ENCODE measurements around the gene HELZ.

Gene HELZ

GRCh38 chr17:67066717-67067116 is 178.3 kb downstream of the HELZ start:
- H3K27ac ChIP-seq (ENCODE audit: extremely low read depth, low read depth, low read length) = no peak overlapping the region
- peaks cover 0 to 2% of the 10 kb centered on the region in 2 experiments; a peak in 1 of 3 replicates for H3K36me3 ChIP-seq (ENCODE audit: control insufficient read depth in 2 of 2, insufficient read depth in 1 of 2, low read length in 2 of 2)
- CTCF ChIA-PET = interaction anchor here (1.0 to 1.9 kb wide), 3 partner anchors 15 to 264 kb away, joined by 3 to 9 read pairs (median 4); no protein-coding TSS in a partner anchor
- no peaks in the 10 kb centered on the region for H3K9me3 ChIP-seq (ENCODE audit: control insufficient read depth, insufficient read depth, low read depth, low read length)
- H3K4me3 ChIP-seq (ENCODE audit: low read depth, low read length) = no peak overlapping the region
- no peaks in the 10 kb centered on the region for H3K4me1 ChIP-seq (ENCODE audit: control insufficient read depth, insufficient read depth, low read length)
- TF ChIP-seq, protein P1, sequence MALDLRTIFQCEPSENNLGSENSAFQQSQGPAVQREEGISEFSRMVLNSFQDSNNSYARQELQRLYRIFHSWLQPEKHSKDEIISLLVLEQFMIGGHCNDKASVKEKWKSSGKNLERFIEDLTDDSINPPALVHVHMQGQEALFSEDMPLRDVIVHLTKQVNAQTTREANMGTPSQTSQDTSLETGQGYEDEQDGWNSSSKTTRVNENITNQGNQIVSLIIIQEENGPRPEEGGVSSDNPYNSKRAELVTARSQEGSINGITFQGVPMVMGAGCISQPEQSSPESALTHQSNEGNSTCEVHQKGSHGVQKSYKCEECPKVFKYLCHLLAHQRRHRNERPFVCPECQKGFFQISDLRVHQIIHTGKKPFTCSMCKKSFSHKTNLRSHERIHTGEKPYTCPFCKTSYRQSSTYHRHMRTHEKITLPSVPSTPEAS (tag by site-specific recombination; IDR thresholded peaks at IDR 0.05) = no peak
- TF ChIP-seq, protein P2, sequence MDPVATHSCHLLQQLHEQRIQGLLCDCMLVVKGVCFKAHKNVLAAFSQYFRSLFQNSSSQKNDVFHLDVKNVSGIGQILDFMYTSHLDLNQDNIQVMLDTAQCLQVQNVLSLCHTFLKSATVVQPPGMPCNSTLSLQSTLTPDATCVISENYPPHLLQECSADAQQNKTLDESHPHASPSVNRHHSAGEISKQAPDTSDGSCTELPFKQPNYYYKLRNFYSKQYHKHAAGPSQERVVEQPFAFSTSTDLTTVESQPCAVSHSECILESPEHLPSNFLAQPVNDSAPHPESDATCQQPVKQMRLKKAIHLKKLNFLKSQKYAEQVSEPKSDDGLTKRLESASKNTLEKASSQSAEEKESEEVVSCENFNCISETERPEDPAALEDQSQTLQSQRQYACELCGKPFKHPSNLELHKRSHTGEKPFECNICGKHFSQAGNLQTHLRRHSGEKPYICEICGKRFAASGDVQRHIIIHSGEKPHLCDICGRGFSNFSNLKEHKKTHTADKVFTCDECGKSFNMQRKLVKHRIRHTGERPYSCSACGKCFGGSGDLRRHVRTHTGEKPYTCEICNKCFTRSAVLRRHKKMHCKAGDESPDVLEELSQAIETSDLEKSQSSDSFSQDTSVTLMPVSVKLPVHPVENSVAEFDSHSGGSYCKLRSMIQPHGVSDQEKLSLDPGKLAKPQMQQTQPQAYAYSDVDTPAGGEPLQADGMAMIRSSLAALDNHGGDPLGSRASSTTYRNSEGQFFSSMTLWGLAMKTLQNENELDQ (tag by site-specific recombination; IDR thresholded peaks at IDR 0.05; ENCODE audit: low read depth) = no peak
- no peak for TF ChIP-seq ZNF76 (tag by site-specific recombination; IDR thresholded peaks at IDR 0.05; ENCODE audit: borderline replicate concordance, low read depth)
- TF ChIP-seq HOXD13 (CRISPR knock-in tag; IDR thresholded peaks at IDR 0.05; ENCODE audit: borderline replicate concordance) = no peak
- TF ChIP-seq, protein P3, sequence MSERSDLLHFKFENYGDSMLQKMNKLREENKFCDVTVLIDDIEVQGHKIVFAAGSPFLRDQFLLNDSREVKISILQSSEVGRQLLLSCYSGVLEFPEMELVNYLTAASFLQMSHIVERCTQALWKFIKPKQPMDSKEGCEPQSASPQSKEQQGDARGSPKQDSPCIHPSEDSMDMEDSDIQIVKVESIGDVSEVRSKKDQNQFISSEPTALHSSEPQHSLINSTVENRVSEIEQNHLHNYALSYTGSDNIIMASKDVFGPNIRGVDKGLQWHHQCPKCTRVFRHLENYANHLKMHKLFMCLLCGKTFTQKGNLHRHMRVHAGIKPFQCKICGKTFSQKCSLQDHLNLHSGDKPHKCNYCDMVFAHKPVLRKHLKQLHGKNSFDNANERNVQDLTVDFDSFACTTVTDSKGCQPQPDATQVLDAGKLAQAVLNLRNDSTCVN (tag by site-specific recombination; optimal IDR thresholded peaks at IDR 0.05) = no peak
- no peak for TF ChIP-seq SP3 (tag by site-specific recombination; IDR thresholded peaks at IDR 0.05)
- no peak for TF ChIP-seq ZNF302 (tag by site-specific recombination; IDR thresholded peaks at IDR 0.05; ENCODE audit: low read depth)
- TF ChIP-seq, protein P4, sequence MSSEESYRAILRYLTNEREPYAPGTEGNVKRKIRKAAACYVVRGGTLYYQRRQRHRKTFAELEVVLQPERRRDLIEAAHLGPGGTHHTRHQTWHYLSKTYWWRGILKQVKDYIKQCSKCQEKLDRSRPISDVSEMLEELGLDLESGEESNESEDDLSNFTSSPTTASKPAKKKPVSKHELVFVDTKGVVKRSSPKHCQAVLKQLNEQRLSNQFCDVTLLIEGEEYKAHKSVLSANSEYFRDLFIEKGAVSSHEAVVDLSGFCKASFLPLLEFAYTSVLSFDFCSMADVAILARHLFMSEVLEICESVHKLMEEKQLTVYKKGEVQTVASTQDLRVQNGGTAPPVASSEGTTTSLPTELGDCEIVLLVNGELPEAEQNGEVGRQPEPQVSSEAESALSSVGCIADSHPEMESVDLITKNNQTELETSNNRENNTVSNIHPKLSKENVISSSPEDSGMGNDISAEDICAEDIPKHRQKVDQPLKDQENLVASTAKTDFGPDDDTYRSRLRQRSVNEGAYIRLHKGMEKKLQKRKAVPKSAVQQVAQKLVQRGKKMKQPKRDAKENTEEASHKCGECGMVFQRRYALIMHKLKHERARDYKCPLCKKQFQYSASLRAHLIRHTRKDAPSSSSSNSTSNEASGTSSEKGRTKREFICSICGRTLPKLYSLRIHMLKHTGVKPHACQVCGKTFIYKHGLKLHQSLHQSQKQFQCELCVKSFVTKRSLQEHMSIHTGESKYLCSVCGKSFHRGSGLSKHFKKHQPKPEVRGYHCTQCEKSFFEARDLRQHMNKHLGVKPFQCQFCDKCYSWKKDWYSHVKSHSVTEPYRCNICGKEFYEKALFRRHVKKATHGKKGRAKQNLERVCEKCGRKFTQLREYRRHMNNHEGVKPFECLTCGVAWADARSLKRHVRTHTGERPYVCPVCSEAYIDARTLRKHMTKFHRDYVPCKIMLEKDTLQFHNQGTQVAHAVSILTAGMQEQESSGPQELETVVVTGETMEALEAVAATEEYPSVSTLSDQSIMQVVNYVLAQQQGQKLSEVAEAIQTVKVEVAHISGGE (tag by site-specific recombination; conservative IDR thresholded peaks at IDR 0.05; ENCODE audit: low read depth) = no peak
- TF ChIP-seq ZNF138 (tag by site-specific recombination; IDR thresholded peaks at IDR 0.05; ENCODE audit: borderline replicate concordance) = no peak
- no peak for TF ChIP-seq ZNF660 (tag by site-specific recombination; IDR thresholded peaks at IDR 0.05)
- TF ChIP-seq ZNF560 (tag by site-specific recombination; IDR thresholded peaks at IDR 0.05; ENCODE audit: borderline replicate concordance) = no peak
- TF ChIP-seq, protein P5, sequence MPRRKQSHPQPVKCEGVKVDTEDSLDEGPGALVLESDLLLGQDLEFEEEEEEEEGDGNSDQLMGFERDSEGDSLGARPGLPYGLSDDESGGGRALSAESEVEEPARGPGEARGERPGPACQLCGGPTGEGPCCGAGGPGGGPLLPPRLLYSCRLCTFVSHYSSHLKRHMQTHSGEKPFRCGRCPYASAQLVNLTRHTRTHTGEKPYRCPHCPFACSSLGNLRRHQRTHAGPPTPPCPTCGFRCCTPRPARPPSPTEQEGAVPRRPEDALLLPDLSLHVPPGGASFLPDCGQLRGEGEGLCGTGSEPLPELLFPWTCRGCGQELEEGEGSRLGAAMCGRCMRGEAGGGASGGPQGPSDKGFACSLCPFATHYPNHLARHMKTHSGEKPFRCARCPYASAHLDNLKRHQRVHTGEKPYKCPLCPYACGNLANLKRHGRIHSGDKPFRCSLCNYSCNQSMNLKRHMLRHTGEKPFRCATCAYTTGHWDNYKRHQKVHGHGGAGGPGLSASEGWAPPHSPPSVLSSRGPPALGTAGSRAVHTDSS (tag by site-specific recombination; IDR thresholded peaks at IDR 0.05) = no peak
- TF ChIP-seq, protein P6, sequence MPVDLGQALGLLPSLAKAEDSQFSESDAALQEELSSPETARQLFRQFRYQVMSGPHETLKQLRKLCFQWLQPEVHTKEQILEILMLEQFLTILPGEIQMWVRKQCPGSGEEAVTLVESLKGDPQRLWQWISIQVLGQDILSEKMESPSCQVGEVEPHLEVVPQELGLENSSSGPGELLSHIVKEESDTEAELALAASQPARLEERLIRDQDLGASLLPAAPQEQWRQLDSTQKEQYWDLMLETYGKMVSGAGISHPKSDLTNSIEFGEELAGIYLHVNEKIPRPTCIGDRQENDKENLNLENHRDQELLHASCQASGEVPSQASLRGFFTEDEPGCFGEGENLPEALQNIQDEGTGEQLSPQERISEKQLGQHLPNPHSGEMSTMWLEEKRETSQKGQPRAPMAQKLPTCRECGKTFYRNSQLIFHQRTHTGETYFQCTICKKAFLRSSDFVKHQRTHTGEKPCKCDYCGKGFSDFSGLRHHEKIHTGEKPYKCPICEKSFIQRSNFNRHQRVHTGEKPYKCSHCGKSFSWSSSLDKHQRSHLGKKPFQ (tag by site-specific recombination; IDR thresholded peaks at IDR 0.05) = no peak
- no peak for TF ChIP-seq ZNF239 (tag by site-specific recombination; IDR thresholded peaks at IDR 0.05)
- POLR2A ChIA-PET = no interaction called here
